HL-60 (cell line): ENCODE measurements around the gene ITGA5.

Source experiments
- DNase-seq, 2 experiments: peaks; one replicate each; pipeline ENCODE4 v3.0.0-alpha.2; 2010 to 2020; ENCODE audit warnings: low read depth in 1 of 2, low spot score in 1 of 2
- H3K27ac ChIP-seq: fragments of 250-450 bp; sonication (Bioruptor Pico); replicated peaks from 2 replicates; pipeline ENCODE4 v1.5.1; 2020; ENCODE audit warnings: mild to moderate bottlenecking, moderate library complexity
- H3K27me3 ChIP-seq: fragments of 250-450 bp; sonication (Bioruptor Pico); 2 replicates; pipeline ENCODE4 v1.5.1; 2021; ENCODE audit warnings: mild to moderate bottlenecking, moderate library complexity; ENCODE audit not compliant: insufficient read depth, poor library complexity, severe bottlenecking
- H3K4me3 ChIP-seq: replicated peaks from 2 replicates; pipeline ENCODE4 v1.5.1; 2011; ENCODE audit warnings: mild to moderate bottlenecking, control low read depth, low read length; ENCODE audit not compliant: insufficient read depth
- GABPA ChIP-seq: IDR thresholded peaks from 2 replicates; pipeline ENCODE4 v1.6.1; 2012; ENCODE audit warnings: low read depth
- POLR2AphosphoS5 ChIP-seq: IDR thresholded peaks from 2 replicates; pipeline ENCODE4 v1.6.1; 2012; ENCODE audit warnings: low read depth
- SPI1 ChIP-seq: IDR thresholded peaks from 2 replicates; pipeline ENCODE4 v1.6.1; 2012; ENCODE audit warnings: low read depth, mild to moderate bottlenecking, borderline replicate concordance
- TF ChIP-seq, protein P1 (sequence below): IDR thresholded peaks from 2 replicates; pipeline ENCODE4 v1.6.1; 2012; ENCODE audit warnings: low read depth; ENCODE audit not compliant: insufficient replicate concordance
- TF ChIP-seq, protein P2 (sequence below): IDR thresholded peaks from one replicate; pipeline ENCODE4 v1.5.1; 2011; ENCODE audit warnings: low read length, control low read depth, inconsistent platforms; ENCODE audit not compliant: insufficient read depth

The ITGA5 gene

DNA sequence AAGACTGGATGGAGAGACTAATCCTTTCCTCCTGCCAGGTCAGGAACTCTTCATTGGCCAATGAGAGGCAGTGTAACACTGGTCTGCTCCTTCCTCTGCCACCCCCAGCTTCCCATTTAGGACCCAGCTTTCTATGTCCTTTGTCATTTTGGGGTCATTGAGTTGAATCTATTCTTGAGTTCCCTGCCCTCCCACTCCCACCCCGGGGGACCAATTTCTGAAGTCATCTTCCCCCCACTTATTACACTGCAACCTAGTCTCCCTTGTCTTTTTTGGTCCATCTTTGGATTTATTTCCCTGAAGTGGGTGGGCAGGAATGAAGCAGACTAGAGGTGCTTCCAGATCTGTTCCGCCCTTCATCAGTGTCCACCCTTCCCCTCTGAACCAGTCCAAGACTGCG is 7.6 kb upstream of the ITGA5 start:
- TF ChIP-seq POLR2AphosphoS5: no peak
- TF ChIP-seq SPI1: no peak
- TF ChIP-seq GABPA: no peak
- DNase-seq: no peak
- no peak overlapping the region for H3K27ac ChIP-seq
- H3K27me3 ChIP-seq: no peaks in the 10 kb centered on the region
- no peak overlapping the region for H3K4me3 ChIP-seq

DNA sequence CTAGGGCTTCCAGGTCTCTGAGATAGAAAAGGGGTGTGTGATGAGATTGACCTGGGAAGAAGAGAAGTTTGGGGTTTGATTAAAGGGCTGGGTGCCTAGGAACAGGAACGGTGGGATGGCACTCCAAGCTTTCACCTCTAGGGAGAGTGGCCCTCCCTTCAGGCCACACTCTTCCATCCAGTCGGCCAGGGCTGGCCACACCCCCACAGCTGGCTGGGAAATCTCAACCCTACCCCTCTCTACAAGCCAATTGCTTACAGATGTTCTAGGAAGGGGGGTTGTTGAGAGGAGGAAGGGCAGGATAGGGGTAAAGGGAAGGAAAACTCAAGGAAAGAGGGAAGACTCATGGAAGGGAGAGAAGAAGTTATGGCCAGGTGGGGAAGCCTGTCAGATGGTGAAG is 6.6 kb upstream of the ITGA5 start:
- Histone ChIP-seq H3K4me3 (no peak overlapping the region), H3K27ac (no peak overlapping the region), H3K27me3 (no peaks in the 10 kb centered on the region)
- TF ChIP-seq POLR2AphosphoS5 (no peak), GABPA (no peak), SPI1 (no peak)
- TF ChIP-seq, protein P1, sequence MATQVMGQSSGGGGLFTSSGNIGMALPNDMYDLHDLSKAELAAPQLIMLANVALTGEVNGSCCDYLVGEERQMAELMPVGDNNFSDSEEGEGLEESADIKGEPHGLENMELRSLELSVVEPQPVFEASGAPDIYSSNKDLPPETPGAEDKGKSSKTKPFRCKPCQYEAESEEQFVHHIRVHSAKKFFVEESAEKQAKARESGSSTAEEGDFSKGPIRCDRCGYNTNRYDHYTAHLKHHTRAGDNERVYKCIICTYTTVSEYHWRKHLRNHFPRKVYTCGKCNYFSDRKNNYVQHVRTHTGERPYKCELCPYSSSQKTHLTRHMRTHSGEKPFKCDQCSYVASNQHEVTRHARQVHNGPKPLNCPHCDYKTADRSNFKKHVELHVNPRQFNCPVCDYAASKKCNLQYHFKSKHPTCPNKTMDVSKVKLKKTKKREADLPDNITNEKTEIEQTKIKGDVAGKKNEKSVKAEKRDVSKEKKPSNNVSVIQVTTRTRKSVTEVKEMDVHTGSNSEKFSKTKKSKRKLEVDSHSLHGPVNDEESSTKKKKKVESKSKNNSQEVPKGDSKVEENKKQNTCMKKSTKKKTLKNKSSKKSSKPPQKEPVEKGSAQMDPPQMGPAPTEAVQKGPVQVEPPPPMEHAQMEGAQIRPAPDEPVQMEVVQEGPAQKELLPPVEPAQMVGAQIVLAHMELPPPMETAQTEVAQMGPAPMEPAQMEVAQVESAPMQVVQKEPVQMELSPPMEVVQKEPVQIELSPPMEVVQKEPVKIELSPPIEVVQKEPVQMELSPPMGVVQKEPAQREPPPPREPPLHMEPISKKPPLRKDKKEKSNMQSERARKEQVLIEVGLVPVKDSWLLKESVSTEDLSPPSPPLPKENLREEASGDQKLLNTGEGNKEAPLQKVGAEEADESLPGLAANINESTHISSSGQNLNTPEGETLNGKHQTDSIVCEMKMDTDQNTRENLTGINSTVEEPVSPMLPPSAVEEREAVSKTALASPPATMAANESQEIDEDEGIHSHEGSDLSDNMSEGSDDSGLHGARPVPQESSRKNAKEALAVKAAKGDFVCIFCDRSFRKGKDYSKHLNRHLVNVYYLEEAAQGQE: no peak
- TF ChIP-seq, protein P2, sequence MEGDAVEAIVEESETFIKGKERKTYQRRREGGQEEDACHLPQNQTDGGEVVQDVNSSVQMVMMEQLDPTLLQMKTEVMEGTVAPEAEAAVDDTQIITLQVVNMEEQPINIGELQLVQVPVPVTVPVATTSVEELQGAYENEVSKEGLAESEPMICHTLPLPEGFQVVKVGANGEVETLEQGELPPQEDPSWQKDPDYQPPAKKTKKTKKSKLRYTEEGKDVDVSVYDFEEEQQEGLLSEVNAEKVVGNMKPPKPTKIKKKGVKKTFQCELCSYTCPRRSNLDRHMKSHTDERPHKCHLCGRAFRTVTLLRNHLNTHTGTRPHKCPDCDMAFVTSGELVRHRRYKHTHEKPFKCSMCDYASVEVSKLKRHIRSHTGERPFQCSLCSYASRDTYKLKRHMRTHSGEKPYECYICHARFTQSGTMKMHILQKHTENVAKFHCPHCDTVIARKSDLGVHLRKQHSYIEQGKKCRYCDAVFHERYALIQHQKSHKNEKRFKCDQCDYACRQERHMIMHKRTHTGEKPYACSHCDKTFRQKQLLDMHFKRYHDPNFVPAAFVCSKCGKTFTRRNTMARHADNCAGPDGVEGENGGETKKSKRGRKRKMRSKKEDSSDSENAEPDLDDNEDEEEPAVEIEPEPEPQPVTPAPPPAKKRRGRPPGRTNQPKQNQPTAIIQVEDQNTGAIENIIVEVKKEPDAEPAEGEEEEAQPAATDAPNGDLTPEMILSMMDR: no peak
- DNase-seq: no peak

DNA sequence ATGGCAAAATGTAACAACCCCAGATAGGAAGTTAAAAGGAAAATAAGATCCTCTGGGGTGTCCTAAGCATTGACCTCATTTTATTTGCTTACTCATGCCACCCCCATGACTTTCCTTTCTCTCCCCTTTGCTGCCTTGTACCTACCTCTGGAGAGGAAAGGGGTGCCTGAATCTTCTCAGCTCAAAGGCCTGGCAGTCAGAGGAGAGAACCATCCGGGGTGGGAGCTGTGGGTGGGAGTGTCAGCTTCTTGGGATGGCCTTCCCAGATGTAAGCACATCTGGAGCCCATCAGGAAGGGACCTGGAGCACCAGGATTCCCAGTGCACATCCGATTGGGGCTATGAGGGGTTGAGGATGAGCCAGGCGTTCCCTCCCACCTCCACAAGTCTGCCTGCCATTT is 5.2 kb upstream of the ITGA5 start:
- H3K27me3 ChIP-seq: no peaks in the 10 kb centered on the region
- no peak for DNase-seq
- H3K4me3 ChIP-seq: no peak overlapping the region
- no peak overlapping the region for H3K27ac ChIP-seq
- TF ChIP-seq POLR2AphosphoS5 (no peak), GABPA (no peak)
- TF ChIP-seq, protein P1: no peak

DNA sequence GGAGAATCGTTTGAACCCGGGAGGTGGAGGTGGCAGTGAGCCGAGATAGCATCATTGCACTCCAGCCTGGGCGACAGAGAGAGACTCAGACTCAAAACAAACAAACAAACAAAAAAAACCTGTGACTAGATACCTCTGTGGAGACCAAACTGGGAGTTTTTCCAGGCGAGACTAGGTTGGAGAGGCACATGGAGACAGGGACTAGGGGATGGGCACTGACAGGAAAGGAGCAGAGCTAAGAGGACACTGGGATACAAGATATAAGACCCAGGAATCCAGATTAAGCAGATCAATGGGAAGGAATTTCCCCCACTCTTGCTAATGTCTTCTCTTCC is 4.7 kb upstream of the ITGA5 start:
- no peaks in the 10 kb centered on the region for H3K27me3 ChIP-seq
- TF ChIP-seq SPI1 (no peak), GABPA (no peak), POLR2AphosphoS5 (no peak)
- TF ChIP-seq, protein P2: no peak
- TF ChIP-seq, protein P1: no peak
- H3K4me3 ChIP-seq: no peak overlapping the region

More for the DNA sequence above, 4.7 kb upstream of the ITGA5 start:
- H3K27ac ChIP-seq: no peak overlapping the region
- DNase-seq: no peak
